ENCODE data around the gene PSMA7. TPM values are rescaled to one million over a fixed set of nuclear protein-coding genes. Genes with fewer than 3 reads are reported as not detected.

PSMA7 gene
- 100 to 1,000 TPM; 296 to 357 (median 334) TPM for total RNA-seq (2021; fragmentation: NEBNext Ultra II Directional; extraction: Animal tissue kit (Norgen Biotek cat#: 25700))
- long read RNA-seq, transcript PSMA7-203 (7 exons, 996 nt) = major isoform, 414 of 572 reads
- long read RNA-seq, transcript PSMA7-206 (4 exons, 548 nt) = minor isoform, 136 of 572 reads
- long read RNA-seq, partial matches to known transcripts = 17 of 572 reads
- long read RNA-seq, other reads (novel, unspliced or antisense) = 5 of 572 reads

DNA sequence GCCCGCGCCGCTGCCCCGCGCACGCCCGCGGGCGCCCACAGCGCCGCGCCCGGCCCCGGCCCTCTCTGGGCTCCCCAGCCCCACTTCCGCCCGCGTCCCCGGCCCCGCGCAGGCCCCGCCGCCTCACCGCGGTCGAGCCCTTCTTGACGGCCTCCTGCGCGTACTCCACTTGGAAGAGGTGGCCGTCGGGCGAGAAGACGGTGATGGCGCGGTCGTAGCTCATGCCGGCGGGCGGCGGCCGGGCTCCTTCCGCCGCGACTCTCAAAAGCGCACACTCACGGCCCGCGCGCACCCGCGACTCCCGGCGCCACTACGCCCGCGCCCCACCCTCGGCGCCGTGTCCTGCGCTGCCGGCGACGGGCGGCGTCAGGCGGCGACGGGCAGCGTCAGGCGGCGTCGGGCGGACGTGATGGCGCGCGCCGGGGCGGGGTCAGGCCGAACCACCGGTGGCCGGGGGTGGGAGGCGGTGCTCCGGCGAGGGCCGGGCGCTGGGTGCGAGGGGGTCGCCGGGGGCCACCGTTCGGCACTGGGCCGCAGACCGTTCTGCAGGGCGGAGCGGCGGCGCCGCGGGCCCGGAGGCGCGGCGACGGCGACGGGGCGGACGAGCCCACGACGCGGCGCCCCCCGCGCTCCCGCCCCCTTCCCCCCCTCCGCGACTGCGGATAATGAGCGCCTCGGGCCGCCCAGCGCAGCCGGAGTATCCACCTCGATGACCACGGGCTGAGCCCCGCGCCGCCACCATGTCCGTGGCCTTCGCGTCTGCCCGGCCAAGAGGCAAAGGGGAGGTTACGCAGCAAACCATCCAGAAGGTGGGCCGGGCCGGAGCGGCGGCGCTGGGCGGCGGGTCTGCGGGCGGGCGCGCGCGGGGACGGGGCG, at the start of gene PSMA7, which contains the start of gene SS18L1:
PSMA7 (minus strand) TSS at position 314 of the 876 bp plus-strand sequence; CDS start at position 223, 91 bp downstream.
SS18L1 (plus strand) TSS at position 689 of the 876 bp plus-strand sequence; CDS start at position 741, 52 bp downstream.
- no peaks in the 10 kb centered on the region for H3K9me3 Mint-ChIP-seq

DNA sequence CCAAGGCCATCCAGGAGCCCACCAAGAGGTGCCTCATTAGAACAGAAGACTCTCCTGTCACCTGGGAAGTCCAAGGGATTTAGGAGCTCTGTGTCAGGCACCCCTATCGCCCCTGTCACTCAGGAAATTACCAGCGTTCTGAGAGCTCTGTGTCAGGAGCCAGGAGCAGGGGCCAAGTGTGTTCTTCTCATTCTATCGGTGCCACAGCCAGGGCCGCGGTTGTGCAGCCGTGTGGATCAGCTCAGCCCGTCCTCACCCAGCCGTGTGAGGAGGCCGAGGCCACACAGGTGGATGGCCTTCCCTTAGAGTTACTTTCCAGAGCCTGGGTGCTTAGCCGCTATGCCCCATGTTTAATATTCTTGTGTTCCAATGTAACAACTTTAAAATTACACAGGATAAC, 49.4 kb upstream of the PSMA7 start:
- Mint-ChIP-seq H3K4me1 (ENCODE audit: low read depth) (peaks cover 3% of the 10 kb centered on the region), H3K27ac (no peak overlapping the region), H3K36me3 (ENCODE audit: low read depth) (peaks cover 13% of the 10 kb centered on the region), H3K9me3 (no peaks in the 10 kb centered on the region), H3K27me3 (ENCODE audit: insufficient read depth) (no peaks in the 10 kb centered on the region), H3K4me3 (no peak overlapping the region)
- TF ChIP-seq, protein P1, sequence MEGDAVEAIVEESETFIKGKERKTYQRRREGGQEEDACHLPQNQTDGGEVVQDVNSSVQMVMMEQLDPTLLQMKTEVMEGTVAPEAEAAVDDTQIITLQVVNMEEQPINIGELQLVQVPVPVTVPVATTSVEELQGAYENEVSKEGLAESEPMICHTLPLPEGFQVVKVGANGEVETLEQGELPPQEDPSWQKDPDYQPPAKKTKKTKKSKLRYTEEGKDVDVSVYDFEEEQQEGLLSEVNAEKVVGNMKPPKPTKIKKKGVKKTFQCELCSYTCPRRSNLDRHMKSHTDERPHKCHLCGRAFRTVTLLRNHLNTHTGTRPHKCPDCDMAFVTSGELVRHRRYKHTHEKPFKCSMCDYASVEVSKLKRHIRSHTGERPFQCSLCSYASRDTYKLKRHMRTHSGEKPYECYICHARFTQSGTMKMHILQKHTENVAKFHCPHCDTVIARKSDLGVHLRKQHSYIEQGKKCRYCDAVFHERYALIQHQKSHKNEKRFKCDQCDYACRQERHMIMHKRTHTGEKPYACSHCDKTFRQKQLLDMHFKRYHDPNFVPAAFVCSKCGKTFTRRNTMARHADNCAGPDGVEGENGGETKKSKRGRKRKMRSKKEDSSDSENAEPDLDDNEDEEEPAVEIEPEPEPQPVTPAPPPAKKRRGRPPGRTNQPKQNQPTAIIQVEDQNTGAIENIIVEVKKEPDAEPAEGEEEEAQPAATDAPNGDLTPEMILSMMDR (IDR thresholded peaks at IDR 0.05) = no peak
- DNase-seq = no peak

More for the DNA sequence above, at the start of gene PSMA7, which contains the start of gene SS18L1:
- peaks cover 4% of the 10 kb centered on the region for H3K27me3 Mint-ChIP-seq (ENCODE audit: insufficient read depth)
- peak within 1 kb of the TSS; percentile 91 for H3K4me3 Mint-ChIP-seq
- H3K4me1 Mint-ChIP-seq (ENCODE audit: low read depth) = peaks cover 40% of the 10 kb centered on the region
- H3K36me3 Mint-ChIP-seq (ENCODE audit: low read depth) = peaks cover 29% of the 10 kb centered on the region
- peak; percentile 66 for DNase-seq
- TF ChIP-seq, protein P1 (IDR thresholded peaks at IDR 0.05) = no peak
- H3K27ac Mint-ChIP-seq = peak within 1 kb of the TSS; percentile 81

DNA sequence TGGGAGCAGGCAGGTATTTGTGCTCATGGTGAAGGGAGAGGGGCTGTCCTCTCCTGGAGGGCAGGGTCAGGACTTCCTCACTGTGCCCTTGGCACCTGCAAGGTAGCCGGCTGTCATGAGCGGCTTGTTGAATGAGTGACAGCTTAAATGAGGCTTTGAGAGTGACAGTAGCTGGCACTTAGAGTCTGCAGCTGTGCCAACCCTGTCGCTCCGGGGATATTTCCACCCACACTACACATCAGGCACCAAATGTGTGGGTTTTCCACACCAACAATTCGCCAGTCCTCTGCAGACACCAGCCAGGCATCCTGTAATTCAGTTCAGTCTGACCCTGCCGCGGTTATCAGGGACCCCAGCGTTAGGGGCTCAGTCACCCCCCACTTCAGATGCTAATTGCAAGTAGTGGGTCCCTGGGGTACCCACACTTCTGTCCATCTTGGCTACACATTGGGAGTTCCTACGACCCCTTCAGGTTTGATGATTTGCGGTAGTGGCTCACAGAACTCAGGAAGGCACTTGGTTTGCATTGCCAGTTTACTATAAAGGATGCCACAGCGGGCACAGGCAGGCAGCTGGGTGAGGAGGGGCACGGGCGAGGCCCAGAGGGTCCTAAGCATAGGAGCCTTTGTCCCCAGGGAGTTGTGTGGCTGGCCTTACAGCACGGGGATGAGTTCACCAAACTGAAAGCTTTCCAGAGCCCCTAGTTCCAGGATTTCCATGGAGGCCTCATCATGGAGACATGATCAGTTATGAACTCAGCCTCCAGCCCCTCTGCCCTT, 48.8 kb upstream of the PSMA7 start:
- TF ChIP-seq, protein P1 (IDR thresholded peaks at IDR 0.05) = no peak
- Mint-ChIP-seq H3K4me1 (ENCODE audit: low read depth) (peaks cover 10% of the 10 kb centered on the region), H3K4me3 (no peak overlapping the region), H3K9me3 (no peaks in the 10 kb centered on the region), H3K27ac (no peak overlapping the region), H3K36me3 (ENCODE audit: low read depth) (peaks cover 13% of the 10 kb centered on the region), H3K27me3 (ENCODE audit: insufficient read depth) (no peaks in the 10 kb centered on the region)
- no peak for DNase-seq

DNA sequence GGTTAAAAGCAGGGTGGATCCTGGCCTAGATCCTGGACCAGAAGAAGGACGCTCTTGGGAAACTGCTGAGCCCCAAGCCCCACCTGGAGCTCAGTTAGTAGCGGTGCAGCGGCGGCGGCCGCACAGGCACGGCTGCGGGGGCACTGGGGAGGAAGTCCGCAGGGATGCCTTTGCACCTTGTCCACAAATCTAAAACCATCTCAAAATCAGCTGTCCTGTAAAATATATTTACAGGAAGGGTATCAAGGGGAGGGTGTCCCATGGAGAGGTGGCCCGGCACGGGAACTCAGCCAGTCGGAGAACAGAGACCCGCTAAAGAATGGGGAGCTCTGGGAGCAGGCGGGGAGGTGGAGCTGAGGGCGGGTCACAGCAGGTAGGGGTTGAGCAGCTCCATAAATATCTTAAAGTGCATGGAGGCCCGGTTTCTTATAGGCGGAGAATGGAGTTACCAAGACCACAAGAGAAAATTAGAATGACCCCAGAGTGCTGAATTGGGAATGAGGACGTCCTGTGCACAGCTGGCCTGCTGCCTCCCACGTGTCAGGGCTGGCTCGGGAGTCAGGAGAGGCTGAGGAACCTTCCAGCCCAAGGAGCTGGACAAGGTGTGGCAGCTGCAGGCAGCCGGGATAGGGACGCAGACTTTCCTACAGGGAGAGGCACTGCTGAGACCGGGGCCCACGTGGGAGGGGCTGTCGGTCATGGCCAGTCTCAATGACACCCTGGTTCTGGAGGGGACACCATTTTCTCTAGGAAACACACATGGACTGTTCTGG, 47.6 kb upstream of the PSMA7 start:
- Mint-ChIP-seq H3K36me3 (ENCODE audit: low read depth) (peaks cover 13% of the 10 kb centered on the region), H3K27ac (no peak overlapping the region), H3K27me3 (ENCODE audit: insufficient read depth) (no peaks in the 10 kb centered on the region), H3K4me1 (ENCODE audit: low read depth) (peaks cover 15% of the 10 kb centered on the region), H3K4me3 (no peak overlapping the region), H3K9me3 (no peaks in the 10 kb centered on the region)
- no peak for DNase-seq
- TF ChIP-seq, protein P1 (IDR thresholded peaks at IDR 0.05) = no peak
